GM18951 (cell line): Measurements from ENCODE around the gene DGKI.

ENCODE experiments used
- POLR2A ChIP-seq: IDR thresholded peaks from 4 replicates; pipeline ENCODE4 v1.6.1; 2011; ENCODE audit warnings: mild to moderate bottlenecking; ENCODE audit not compliant: insufficient read length, insufficient read depth; ENCODE audit errors: extremely low read depth
- in situ Hi-C: fragments of 300-500 bp; cut with MboI; formaldehyde crosslinking; loops from one replicate; pipeline ENCODE4 v1.12.0; 2022; ENCODE audit warnings: low sequenced_read_pairs, mixed read lengths, inconsistent platforms; ENCODE audit not compliant: unreplicated experiment

DGKI gene

GRCh38 chr7:137747359-137748031 lies 99.3 kb downstream of the DGKI start:
- in situ Hi-C loops = no loop called here
- no peak for TF ChIP-seq POLR2A

GRCh38 chr7:137743021-137743420 lies 103.8 kb downstream of the DGKI start:
- no peak for TF ChIP-seq POLR2A
- in situ Hi-C loops = no loop called here

- in situ Hi-C loops = no loop called here
- TF ChIP-seq POLR2A = no peak
These were observed 104.7 kb downstream of the DGKI start for GRCh38 chr7:137742051-137742450.

DNA sequence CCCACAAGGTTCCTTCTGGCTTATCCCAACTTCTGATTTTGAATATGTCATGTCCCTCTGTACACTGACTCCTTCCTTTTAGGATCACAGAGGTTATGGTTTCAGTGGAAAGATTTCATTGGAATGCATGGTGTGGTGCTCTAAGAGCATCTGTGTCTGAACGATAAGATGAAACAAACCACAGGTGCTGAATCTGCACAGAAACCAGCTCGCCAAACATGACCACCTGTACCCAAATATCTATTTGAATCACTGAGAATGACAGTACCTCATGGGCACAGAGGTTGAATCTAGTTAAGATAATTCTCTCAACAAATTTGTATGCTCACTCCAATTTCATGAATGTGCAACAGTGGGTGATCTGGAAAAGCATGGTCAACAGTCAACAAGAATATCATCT lies 105.3 kb downstream of the DGKI start:
- TF ChIP-seq POLR2A = no peak
- in situ Hi-C loops = no loop called here

DNA sequence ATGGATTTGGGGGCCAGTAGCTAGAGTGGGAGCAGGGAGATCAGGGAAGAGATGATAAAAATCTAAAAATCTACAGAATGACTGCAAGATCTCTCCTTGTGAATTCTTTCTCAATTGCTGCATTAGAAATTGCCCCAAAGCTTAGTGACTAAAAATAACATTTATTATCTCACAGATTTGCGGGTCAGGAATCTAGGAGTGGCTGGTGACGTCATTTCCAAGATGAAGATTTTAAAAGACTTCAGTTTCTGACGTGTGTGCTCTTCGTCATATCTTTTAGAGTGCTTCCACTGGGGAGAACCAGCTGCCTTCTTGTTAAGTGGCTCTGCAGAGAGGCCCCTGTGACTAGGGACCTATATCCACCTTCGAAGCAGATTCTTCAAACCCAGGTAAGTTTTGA lies 112.6 kb downstream of the DGKI start:
- TF ChIP-seq POLR2A = no peak
- in situ Hi-C loops = no loop called here

- in situ Hi-C loops = no loop called here
These were observed 114.6 kb downstream of the DGKI start for GRCh38 chr7:137732168-137732567.

GRCh38 chr7:137731436-137731835 lies 115.3 kb downstream of the DGKI start:
- no peak for TF ChIP-seq POLR2A
- in situ Hi-C loops = no loop called here

More at GRCh38 chr7:137732168-137732567, 114.6 kb downstream of the DGKI start:
- TF ChIP-seq POLR2A = no peak

GRCh38 chr7:137728426-137728825 lies 118.3 kb downstream of the DGKI start:
- in situ Hi-C loops = no loop called here
- no peak for TF ChIP-seq POLR2A

- TF ChIP-seq POLR2A = no peak
- in situ Hi-C loops = no loop called here
These were observed 119.4 kb downstream of the DGKI start for GRCh38 chr7:137727413-137727812.

DNA sequence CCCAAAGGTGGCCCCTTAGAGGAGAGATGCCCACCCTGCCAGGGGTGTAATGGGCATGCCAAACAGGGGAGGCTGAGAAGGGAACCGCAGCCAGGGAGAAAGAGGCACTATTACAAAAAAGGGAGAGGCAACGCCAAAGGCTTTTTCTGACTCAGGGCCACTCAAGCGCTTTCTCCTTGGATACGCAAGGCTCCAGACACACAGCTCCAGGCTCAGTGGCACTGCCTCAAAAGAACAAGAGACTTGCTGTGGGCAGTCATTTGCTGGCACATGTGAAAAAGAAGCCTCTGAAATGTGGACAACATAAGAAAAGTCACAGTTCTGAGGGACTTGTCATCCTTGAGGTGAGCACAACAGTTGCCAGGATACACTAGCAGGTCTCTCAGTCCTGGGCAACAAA lies 128.4 kb downstream of the DGKI start:
- TF ChIP-seq POLR2A = no peak
- in situ Hi-C loops = no loop called here

- no peak for TF ChIP-seq POLR2A
These were observed 128.9 kb downstream of the DGKI start for GRCh38 chr7:137717811-137718271.

GRCh38 chr7:137717045-137717444 lies 129.7 kb downstream of the DGKI start:
- TF ChIP-seq POLR2A = no peak
- in situ Hi-C loops = no loop called here

More at GRCh38 chr7:137717811-137718271, 128.9 kb downstream of the DGKI start:
- in situ Hi-C loops = no loop called here

DNA sequence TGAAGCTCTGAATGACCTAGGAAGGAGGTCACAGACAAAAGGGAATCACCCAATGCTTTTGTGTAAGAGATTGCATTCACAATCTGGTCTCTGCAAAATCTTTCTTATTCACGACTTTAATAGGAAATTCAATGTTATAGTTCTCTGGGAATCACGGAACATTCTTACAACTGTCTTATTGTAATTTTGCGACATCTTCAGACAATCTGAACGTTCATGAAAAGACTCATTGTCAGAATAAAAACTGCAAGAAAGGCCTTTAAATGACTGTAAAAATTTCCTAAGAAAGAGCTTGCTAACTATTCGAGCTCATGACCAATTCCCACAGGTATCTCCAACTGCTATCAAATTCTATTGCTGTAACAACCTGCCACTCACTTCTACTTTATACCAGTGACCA lies 130.7 kb downstream of the DGKI start:
- no peak for TF ChIP-seq POLR2A
- in situ Hi-C loops = no loop called here

- in situ Hi-C loops = no loop called here
- TF ChIP-seq POLR2A = no peak
These were observed 131.2 kb downstream of the DGKI start for GRCh38 chr7:137715533-137715932.
